GM12864 (cell line): Measurements from ENCODE around the gene KCNQ5.
"Not testable (repeated sequence)": the region's sequence is repeated elsewhere in the genome, so short reads cannot be mapped to it uniquely, and the experiment has no call there.

Experiments used
- DNase-seq: peaks from one replicate; pipeline ENCODE4 v3.0.0-alpha.2; 2011; ENCODE audit warnings: low read depth
- H3K4me3 ChIP-seq: 2 replicates; pipeline ENCODE4 v1.5.1; 2011; ENCODE audit warnings: mild to moderate bottlenecking, low read depth, low read length, control low read depth
- TF ChIP-seq, protein P1 (sequence below): IDR thresholded peaks from 2 replicates; pipeline ENCODE4 v1.5.1; 2011; ENCODE audit warnings: low read depth, mild to moderate bottlenecking, moderate library complexity, low read length, control low read depth, inconsistent platforms; ENCODE audit errors: missing control alignments

Gene KCNQ5

GRCh38 chr6:72969666-72970065 is 347.8 kb downstream of the KCNQ5 start:
- DNase-seq, result no peak
- H3K4me3 ChIP-seq, result no peak overlapping the region
- TF ChIP-seq, protein P1, sequence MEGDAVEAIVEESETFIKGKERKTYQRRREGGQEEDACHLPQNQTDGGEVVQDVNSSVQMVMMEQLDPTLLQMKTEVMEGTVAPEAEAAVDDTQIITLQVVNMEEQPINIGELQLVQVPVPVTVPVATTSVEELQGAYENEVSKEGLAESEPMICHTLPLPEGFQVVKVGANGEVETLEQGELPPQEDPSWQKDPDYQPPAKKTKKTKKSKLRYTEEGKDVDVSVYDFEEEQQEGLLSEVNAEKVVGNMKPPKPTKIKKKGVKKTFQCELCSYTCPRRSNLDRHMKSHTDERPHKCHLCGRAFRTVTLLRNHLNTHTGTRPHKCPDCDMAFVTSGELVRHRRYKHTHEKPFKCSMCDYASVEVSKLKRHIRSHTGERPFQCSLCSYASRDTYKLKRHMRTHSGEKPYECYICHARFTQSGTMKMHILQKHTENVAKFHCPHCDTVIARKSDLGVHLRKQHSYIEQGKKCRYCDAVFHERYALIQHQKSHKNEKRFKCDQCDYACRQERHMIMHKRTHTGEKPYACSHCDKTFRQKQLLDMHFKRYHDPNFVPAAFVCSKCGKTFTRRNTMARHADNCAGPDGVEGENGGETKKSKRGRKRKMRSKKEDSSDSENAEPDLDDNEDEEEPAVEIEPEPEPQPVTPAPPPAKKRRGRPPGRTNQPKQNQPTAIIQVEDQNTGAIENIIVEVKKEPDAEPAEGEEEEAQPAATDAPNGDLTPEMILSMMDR, result no peak

DNA sequence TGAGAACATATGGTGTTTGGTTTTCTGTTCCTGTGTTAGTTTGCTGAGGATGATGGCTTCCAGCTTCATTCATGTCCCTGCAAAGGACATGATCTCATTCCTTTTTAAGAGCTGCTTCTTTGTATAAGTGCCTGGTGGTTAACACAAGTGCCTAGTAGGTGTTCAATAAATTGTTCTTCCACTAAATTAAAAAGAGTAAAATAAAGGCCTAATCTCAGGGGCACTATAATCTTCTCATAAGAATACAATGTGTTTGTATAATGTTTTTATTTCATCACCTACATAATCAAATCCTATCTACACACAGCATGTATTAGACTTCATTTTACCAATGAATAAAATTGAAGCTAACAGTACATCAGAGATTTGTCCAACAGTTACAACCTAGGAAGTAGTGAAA is 350.7 kb downstream of the KCNQ5 start:
- TF ChIP-seq, protein P1, result no peak
- no peak for DNase-seq
- H3K4me3 ChIP-seq, result no peak overlapping the region

- DNase-seq, result no peak
- no peak overlapping the region for H3K4me3 ChIP-seq
- TF ChIP-seq, protein P1, result no peak
Measured at GRCh38 chr6:72974276-72974675, 352.4 kb downstream of the KCNQ5 start.

- TF ChIP-seq, protein P1, result no peak
- no peak overlapping the region for H3K4me3 ChIP-seq
- no peak for DNase-seq
Measured at GRCh38 chr6:72975352-72975752, 353.5 kb downstream of the KCNQ5 start.

GRCh38 chr6:72976484-72976883 is 354.6 kb downstream of the KCNQ5 start:
- TF ChIP-seq, protein P1, result no peak
- H3K4me3 ChIP-seq, result no peak overlapping the region
- DNase-seq, result no peak

DNA sequence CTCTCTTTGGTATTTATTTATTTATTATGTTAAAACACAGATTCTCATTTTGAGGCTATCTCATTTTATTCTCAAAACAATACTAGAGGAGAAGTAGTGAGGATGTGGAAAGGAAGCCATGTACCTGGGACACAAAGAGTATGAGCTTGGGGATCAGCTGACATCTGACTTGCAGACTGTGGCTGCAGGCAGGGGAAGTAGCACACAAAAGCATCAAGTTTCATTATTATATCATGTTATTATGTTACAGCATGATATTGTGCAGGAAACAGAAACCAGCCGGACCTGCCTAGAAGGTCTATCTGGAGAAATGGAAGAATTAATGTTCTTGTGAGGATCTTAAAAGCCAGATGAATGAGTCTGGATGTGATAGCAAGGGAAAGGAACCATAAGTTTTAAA is 355.2 kb downstream of the KCNQ5 start:
- TF ChIP-seq, protein P1, result no peak
- DNase-seq, result no peak
- H3K4me3 ChIP-seq, result no peak overlapping the region

DNA sequence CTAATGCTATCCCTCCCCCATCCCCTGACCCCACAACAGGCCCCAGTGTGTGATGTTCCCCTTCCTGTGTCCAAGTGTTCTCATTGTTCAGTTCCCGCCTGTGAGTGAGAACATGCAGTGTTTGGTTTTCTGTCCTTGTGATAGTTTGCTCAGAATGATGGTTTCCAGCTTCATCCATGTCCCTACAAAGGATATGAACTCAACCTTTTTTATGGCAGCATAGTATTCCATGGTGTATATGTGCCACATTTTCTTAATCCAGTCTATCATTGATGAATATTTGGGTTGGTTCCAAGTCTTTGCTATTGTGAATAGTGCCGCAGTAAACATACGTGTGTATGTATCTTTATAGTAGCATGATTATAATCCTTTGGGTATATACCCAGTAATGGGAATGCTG is 356.9 kb downstream of the KCNQ5 start:
- H3K4me3 ChIP-seq, DNase-seq: not testable (repeated sequence)

DNA sequence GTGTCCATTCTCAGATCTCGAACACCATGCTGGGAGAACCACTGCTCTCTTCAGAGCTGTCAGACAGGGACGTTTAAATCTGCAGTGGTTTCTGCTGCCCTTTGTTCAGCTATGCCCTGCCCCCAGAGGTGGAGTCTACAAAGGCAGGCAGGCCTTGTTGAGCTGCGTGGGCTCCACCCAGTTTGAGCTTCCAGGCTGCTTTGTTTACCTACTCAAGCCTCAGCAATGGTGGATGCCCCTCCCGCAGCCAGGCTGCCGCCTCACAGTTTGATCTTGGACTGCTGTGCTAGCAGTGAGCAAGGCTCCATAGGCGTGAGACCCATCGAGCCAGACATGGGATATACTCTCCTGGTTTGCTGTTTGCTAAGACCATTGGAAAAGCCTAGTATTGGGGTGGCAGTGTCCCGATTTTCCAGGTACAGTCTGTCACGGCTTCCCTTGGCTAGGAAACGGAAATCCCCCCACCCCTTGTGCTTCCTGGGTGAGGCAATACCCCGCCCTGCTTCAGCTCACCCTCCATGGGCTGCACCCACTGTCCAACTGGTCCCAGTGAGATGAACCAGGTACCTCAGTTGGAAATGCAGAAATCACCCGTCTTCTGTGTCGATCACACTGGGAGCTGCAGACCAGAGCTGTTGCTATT is 362.4 kb downstream of the KCNQ5 start:
- DNase-seq, H3K4me3 ChIP-seq: not testable (repeated sequence)
